T-helper 17 cell (primary cell): ENCODE data around the gene MIGA2. TPM values are rescaled to one million over a fixed set of nuclear protein-coding genes. Genes with fewer than 3 reads are reported as not detected.
A peak's percentile ranks its signal among the peaks of the same experiment; 100 is the strongest.

Experiments
- ATAC-seq: fragments of 150-1000 bp; cut with Tn5 transposase; 2 replicates; pipeline ENCODE4 v1.10.0; 2021; ENCODE audit warnings: mild to moderate bottlenecking, moderate library complexity
- DNase-seq, 3 donors: peaks; one replicate each; pipeline versions ENCODE4 v3.0.0 to v3.0.0-alpha.2; 2020 to 2021
- H3K9me3 ChIP-seq: one replicate; pipeline ENCODE4 v1.7.0; 2013; ENCODE audit warnings: low read length, mild to moderate bottlenecking; ENCODE audit not compliant: control insufficient read depth, poor library complexity, severe bottlenecking
- H3K27ac Mint-ChIP-seq: one replicate; pipeline ENCODE4 v1.8.0; 2022; ENCODE audit warnings: mild to moderate bottlenecking, moderate library complexity, mixed read lengths
- H3K27me3 Mint-ChIP-seq: one replicate; pipeline ENCODE4 v1.8.0; 2022; ENCODE audit warnings: mixed read lengths
- H3K36me3 Mint-ChIP-seq: one replicate; pipeline ENCODE4 v1.8.0; 2022; ENCODE audit warnings: low read depth, mixed read lengths
- H3K4me1 Mint-ChIP-seq: one replicate; pipeline ENCODE4 v1.8.0; 2022; ENCODE audit warnings: mild to moderate bottlenecking, mixed read lengths
- H3K4me3 Mint-ChIP-seq: one replicate; pipeline ENCODE4 v1.8.0; 2022; ENCODE audit warnings: mild to moderate bottlenecking, moderate library complexity, mixed read lengths
- total RNA-seq, 4 donors: library from RNA in 2 of 4; stranded (reverse) in 2 of 4; gene quantifications; one replicate each; pipeline ENCODE4 v1.2.3 and lab custom pipeline; 2022 to 2026

The MIGA2 gene
- total RNA-seq, 2 donors from 2014 or later = 64.2 to 81.4 TPM

DNA sequence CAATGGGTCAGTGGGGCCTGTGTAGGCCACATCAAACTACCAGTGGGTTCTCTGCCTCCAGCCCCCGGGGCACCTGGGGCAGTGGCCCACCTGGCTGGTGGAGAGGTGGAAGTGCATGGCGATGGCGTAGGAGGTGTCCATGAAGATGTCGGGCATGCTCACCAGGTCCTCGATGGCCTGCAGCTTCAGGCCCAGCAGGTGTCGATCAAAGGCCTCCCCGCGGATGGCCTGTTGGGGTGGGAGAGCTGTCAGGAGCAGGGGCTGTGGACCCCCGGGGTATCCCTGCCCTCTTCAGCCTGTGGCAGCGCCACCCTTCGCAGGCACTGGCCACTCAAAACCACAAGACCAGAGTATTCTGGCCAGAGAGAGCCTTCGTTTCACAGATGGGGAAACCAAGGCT lies 59.5 kb downstream of the MIGA2 start:
- DNase-seq (no peak), ATAC-seq (no peak)
- H3K27me3 Mint-ChIP-seq = no peaks in the 10 kb centered on the region
- H3K27ac Mint-ChIP-seq = no peak overlapping the region
- no peaks in the 10 kb centered on the region for H3K36me3 Mint-ChIP-seq
- H3K4me3 Mint-ChIP-seq = no peak overlapping the region
- H3K4me1 Mint-ChIP-seq = peaks cover 3% of the 10 kb centered on the region
- H3K9me3 ChIP-seq = no peaks in the 10 kb centered on the region

DNA sequence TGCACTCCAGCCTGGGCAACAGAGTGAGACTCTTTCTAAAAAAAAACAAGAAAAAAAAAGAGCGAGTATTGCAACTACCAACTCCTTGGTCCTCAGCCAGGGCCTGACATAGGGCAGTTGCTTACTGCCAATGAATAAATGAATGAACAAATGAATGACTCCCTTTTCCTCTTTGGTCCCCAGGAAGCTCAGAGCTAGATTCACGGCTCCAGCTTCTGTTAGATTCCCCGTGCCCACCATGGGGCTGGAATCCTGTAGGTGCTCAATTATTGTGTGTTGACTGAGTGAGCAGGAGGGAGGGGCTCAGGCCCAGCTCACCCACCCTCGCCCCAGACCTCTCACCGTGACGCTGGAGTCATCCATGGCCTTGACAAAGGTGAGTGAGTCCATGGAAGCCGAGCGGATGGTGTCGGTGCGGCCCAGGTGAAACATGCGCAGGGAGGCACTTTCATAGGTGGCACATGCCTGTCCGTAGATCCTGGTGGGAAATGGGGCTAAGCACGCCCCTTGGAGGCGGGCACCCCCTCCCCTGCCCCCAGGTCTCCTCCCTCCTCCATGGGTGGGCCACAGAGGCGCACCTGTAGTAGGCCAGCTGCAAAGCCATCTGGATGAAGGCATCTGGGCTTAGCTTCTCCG lies 61.4 kb downstream of the MIGA2 start:
- ATAC-seq (no peak), DNase-seq (no peak)
- no peaks in the 10 kb centered on the region for H3K9me3 ChIP-seq
- Mint-ChIP-seq H3K4me1 (peaks cover 4% of the 10 kb centered on the region), H3K27ac (no peak overlapping the region), H3K36me3 (no peaks in the 10 kb centered on the region), H3K27me3 (no peaks in the 10 kb centered on the region), H3K4me3 (no peak overlapping the region)

DNA sequence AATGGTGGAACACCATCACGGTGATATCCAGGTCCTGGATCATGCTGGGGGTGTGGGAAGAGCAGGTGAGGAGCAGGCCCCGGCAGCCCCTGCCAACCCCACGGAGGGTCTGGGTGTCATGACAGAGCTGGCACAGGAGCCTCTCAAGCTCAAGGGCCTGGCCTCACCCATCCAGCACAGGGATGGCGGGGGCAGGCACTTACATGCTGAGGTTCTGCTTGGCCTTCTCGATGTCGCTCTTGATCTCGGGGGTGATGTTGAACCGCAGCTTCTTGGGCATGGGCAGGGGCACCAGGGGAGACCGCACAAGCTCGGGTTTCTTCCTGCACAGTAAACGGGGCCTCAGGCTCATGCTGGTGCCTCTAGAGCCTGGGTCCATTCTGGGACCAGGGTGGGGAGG lies 61.9 kb downstream of the MIGA2 start:
- no peaks in the 10 kb centered on the region for H3K9me3 ChIP-seq
- Mint-ChIP-seq H3K27me3 (no peaks in the 10 kb centered on the region), H3K4me3 (no peak overlapping the region), H3K27ac (no peak overlapping the region), H3K4me1 (peaks cover 4% of the 10 kb centered on the region), H3K36me3 (no peaks in the 10 kb centered on the region)
- no peak for ATAC-seq
- DNase-seq = no peak

DNA sequence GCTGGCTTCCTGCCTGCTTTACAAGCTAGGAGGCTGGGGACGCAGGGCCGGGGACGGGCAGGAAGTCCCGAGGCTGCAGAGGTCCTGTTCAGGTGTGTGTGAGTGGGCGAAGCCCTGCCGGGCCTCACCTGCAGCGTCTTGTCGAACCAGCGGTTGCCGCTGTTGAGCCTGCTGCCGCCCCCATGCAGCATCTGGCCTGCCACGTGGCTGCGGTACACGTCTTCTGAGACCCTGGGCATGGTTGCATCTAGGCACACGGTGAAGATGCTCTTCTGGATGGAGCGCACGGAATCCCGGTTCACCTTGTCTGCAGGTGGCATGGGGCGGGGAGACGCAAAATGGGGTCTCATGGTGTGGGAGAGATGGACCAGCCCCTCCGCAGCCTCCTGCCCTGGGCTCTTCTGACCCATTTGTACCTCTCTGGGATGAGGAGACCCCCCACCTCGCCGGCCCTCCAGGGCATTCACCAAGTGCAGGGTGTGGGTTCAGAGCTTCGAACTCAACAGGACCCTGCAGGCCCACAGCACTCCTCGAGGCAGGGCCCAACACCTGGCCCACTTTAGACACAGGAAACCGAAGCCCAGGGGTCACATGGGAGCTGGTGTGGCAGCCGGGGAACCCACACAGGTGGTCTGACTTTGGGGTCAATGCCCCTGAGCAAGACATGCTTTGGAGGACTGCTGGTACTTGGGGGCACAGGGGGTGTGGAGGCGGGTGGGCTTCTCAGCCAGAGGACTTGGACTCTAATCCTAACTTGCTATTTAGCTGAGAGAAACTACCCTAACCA lies 64.2 kb downstream of the MIGA2 start:
- H3K27me3 Mint-ChIP-seq = no peaks in the 10 kb centered on the region
- H3K9me3 ChIP-seq = no peaks in the 10 kb centered on the region
- ATAC-seq (no peak), DNase-seq (no peak)
- no peak overlapping the region for H3K4me3 Mint-ChIP-seq
- peaks cover 4% of the 10 kb centered on the region for H3K4me1 Mint-ChIP-seq
- H3K36me3 Mint-ChIP-seq = no peaks in the 10 kb centered on the region
- H3K27ac Mint-ChIP-seq = no peak overlapping the region

DNA sequence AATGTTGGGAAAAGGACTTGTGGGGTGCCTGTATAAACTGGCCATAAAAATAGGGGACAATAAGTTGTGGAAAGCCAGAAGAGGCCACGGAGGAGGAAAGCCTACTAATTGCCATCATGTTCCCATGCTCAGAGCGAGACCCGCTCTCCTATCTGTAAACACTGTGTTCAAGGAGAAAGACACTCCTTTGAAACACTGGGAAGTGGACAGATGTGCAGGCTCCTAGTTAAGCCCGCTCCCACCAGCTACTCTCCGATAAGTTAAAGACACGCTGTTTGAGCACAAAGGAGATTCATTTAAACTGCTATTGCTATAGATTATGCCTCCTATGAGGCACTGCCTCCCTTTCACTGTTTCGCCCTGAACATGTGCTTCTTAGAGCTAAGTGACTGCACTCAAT lies 64.9 kb downstream of the MIGA2 start:
- no peak for DNase-seq
- no peaks in the 10 kb centered on the region for H3K9me3 ChIP-seq
- no peak overlapping the region for H3K27ac Mint-ChIP-seq
- no peak overlapping the region for H3K4me3 Mint-ChIP-seq
- H3K36me3 Mint-ChIP-seq = no peaks in the 10 kb centered on the region
- no peak for ATAC-seq
- H3K27me3 Mint-ChIP-seq = no peaks in the 10 kb centered on the region
- H3K4me1 Mint-ChIP-seq = peaks cover 4% of the 10 kb centered on the region

DNA sequence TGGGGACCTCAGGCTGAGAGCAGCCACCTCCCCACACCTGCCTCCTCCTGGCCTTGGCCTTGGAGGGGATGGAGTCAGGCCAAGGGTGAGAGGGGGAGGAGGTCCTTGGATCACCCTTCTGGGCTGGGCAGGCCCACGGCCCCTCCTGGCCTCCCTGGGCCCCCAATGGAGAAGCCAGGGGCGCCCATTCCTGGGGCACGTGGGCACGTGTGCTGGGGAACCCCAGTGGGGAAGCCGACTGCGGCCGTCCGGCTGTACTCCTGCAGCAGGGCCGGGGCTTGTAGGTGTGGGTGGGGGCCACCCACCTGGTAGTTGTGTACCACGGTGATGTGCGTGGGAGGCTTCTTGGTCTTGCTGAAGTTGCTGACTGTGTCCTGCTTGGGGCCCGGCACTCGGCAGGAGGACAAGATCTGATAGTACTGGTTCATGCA lies 65.7 kb downstream of the MIGA2 start:
- no peak for DNase-seq
- Mint-ChIP-seq H3K4me1 (peaks cover 4% of the 10 kb centered on the region), H3K4me3 (no peak overlapping the region), H3K27ac (no peak overlapping the region), H3K36me3 (no peaks in the 10 kb centered on the region), H3K27me3 (no peaks in the 10 kb centered on the region)
- no peaks in the 10 kb centered on the region for H3K9me3 ChIP-seq
- no peak for ATAC-seq

DNA sequence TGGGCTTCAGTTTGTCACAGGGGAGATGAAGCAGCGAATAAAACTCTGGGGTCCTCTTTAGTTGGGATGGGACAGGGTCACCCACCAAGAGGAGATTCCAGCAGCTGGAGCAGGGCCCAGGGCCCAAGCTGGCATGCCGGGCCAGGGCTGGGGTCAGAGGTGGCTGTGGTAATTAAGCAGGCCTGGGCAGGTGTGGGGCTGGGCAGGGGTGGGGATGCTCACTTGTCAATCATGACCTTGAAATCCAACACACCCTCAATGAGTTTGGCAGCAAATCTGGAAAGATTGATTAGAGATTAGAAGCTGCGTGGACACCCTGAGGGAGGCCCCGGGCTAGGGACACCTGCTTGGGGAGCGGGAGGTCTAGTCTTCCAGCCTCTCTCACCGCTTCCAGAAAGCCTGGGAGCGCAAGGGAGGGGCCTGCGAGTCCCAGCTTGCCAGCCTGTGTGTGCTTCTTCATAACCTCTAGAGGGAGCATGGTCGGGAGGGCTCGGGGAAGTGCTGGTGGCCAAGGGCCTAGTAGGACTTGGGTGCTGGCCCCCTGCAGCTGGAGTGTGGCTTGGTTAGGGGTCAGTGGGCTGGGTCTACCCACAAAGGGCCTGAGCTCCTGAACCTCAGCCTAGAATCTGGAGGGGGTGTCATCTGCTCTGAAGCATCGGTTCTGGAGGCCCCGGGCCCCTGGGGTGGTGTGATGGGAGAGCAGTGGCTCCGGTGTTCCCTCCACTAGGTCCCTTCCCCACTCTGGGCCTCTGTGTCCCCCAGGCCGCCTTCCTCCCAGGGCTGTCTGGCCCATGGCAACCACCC lies 66.6 kb downstream of the MIGA2 start:
- H3K27me3 Mint-ChIP-seq = no peaks in the 10 kb centered on the region
- H3K36me3 Mint-ChIP-seq = no peaks in the 10 kb centered on the region
- ATAC-seq = no peak
- H3K4me3 Mint-ChIP-seq = no peak overlapping the region
- no peaks in the 10 kb centered on the region for H3K9me3 ChIP-seq
- H3K4me1 Mint-ChIP-seq = peaks cover 2% of the 10 kb centered on the region
- DNase-seq = no peak
- no peak overlapping the region for H3K27ac Mint-ChIP-seq

DNA sequence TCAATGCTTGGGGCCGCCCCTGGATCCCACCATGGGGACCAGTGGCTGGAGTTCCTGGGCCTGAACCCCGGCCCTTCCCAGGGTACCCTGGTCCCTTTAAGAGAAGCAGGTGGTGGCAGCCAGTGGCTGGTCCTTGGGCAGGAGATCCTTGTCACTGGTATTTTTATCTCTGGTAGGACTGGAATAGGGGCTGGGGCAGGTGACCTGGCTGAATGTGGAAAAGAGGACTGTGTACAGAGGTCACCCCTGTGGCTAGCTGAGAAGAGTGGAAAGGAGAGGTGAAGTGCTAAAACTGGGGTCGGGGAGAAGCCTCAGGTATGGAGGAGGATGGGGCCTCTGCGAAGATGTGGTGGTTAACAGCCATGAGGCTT lies 67.2 kb downstream of the MIGA2 start:
- Mint-ChIP-seq H3K36me3 (no peaks in the 10 kb centered on the region), H3K4me3 (no peak overlapping the region), H3K4me1 (peaks cover 2% of the 10 kb centered on the region), H3K27ac (no peak overlapping the region), H3K27me3 (no peaks in the 10 kb centered on the region)
- H3K9me3 ChIP-seq = no peaks in the 10 kb centered on the region
- DNase-seq (no peak), ATAC-seq (no peak)

DNA sequence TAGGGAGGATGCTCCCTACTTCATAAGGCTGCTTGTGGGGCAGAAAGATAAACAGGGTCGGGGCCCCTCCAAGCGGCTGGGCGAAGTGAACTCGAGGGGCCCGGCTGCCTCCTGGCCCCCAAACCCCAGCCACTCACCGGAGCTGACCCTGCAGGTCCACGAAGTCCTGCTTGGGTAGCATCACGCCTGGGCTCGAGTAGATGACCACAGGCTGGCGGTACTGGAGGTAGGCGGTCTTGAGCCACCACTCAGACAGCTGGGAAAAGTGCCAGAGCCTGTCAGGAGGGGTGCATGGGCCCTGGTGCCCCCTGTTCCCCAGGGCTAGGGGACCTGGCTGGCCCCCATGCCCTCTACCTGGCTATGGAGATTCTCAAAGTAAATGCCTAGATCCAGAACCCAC lies 67.6 kb downstream of the MIGA2 start:
- ATAC-seq = no peak
- H3K27me3 Mint-ChIP-seq = no peaks in the 10 kb centered on the region
- H3K4me3 Mint-ChIP-seq = no peak overlapping the region
- H3K36me3 Mint-ChIP-seq = no peaks in the 10 kb centered on the region
- no peaks in the 10 kb centered on the region for H3K9me3 ChIP-seq
- H3K4me1 Mint-ChIP-seq = peaks cover 6% of the 10 kb centered on the region
- H3K27ac Mint-ChIP-seq = no peak overlapping the region
- DNase-seq = no peak

DNA sequence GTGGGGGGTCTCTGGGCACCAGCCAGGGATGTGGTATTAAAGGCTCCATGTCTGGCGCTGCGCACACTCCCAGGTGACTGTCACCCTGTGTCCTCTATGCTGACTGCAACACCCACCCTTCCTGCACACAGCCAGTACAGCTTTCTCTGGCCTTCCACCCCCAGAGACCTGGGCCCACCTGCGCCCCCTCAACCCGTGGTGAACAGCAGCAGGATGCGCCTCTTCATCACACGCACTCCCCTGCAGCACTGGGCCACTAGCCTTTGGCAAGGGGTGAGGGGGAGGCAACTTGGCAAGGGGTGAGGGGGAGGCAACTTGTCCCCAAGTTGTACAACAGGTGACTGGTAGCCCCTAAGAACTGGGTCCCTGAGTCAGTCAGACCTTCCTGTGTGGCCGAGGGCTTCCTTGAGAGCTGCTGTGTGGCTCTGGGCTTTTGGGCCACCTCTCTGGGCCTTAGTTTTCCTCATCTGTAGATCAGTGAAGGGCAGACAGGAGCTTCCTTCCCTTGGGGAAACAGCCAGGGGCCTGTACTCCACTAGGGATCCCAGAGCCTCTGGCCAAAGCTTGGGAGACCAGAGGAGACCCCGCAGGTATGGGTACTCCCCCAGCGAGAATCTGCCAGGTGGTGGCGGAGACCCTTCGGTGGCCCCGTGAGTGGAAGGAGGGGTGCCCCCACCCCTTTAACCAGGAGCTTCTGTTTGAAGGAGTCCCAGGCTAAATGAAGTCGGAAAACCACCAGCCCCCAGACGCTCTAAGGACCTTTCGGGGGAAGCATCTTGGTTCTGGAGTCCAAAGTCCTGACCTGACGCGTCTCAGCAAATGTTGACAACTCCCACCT lies 69.7 kb downstream of the MIGA2 start:
- no peak for ATAC-seq
- Mint-ChIP-seq H3K4me3 (no peak overlapping the region), H3K27me3 (no peaks in the 10 kb centered on the region), H3K27ac (no peak overlapping the region), H3K4me1 (peaks cover 12% of the 10 kb centered on the region), H3K36me3 (no peaks in the 10 kb centered on the region)
- no peaks in the 10 kb centered on the region for H3K9me3 ChIP-seq
- DNase-seq = no peak

DNA sequence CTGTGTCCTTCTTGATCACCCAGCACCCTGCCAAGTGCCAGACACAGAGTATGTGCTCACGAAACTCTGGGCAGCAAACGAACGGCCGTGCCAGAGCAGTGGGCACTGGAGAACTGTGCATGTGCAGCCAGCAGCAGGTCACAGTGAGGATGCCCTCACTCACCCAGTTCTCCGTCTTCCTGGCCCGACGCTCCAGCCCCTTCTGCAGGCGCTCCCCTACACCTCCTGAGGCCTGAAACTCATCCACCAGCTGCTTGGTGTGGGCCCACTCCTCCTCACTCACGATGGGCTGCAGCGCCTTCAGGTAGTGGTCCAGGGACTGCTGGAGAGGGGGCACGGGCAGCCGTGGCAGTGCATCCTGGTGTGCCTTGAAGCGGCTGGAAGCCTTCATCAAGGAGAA lies 71.2 kb downstream of the MIGA2 start:
- Mint-ChIP-seq H3K4me1 (peaks cover 17% of the 10 kb centered on the region), H3K4me3 (no peak overlapping the region), H3K27ac (no peak overlapping the region), H3K36me3 (no peaks in the 10 kb centered on the region), H3K27me3 (no peaks in the 10 kb centered on the region)
- no peaks in the 10 kb centered on the region for H3K9me3 ChIP-seq
- no peak for DNase-seq
- no peak for ATAC-seq

DNA sequence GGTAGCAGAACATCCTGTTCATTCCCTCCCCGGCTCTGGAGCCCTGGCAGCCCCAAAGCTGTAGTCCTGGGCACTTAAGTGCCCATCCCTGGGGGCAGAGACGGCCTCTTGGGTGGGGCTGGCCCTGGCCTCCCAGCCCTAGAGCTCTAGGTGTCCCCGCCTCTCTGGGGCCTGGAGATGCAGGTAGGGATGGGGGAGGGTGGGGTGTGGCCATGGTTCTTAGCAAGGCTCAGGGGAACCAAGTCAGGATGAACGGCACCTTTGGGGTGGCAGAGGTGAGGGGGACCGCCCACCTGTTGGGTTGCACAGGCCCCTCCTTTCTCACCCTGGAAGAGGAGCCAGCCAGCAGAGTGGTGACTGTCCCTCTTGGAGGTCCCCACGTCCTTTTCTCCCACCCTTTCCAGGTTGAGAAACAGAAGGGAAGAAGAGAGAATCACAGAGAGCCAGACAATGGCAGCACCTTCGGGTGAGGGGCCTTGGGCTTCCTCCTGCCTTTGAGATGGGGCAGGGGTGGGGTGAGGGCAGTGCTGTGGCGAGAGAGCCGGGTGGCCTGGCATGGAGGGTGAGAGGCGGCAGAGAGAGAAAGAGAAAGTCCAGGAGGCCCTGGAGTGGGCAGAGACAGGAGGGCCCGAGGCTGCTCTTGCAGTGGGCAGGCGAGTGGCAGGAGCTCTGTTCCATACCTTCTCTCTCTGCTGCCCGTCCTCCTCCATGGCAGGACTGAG lies 71.8 kb downstream of the MIGA2 start:
- no peak for ATAC-seq
- H3K9me3 ChIP-seq = no peaks in the 10 kb centered on the region
- Mint-ChIP-seq H3K4me1 (peaks cover 17% of the 10 kb centered on the region), H3K36me3 (no peaks in the 10 kb centered on the region), H3K27ac (no peak overlapping the region), H3K27me3 (no peaks in the 10 kb centered on the region), H3K4me3 (peak overlapping the region; percentile 91)
- no peak for DNase-seq
